ENCODE results near the gene BRD7.

BRD7 gene

GRCh38 chr16:50288026-50288425, 80.8 kb downstream of the BRD7 start:
- no peak for DNase-seq

- DNase-seq: no peak
Measured at GRCh38 chr16:50286681-50287080, 82.1 kb downstream of the BRD7 start.

GRCh38 chr16:50285406-50286003, 83.3 kb downstream of the BRD7 start:
- no peak for DNase-seq

GRCh38 chr16:50284131-50284911, 84.5 kb downstream of the BRD7 start:
- no peak for DNase-seq

GRCh38 chr16:50282955-50283631, 85.7 kb downstream of the BRD7 start:
- DNase-seq: no peak

GRCh38 chr16:50282010-50282538, 86.7 kb downstream of the BRD7 start:
- peak; percentile 48 for DNase-seq

GRCh38 chr16:50281391-50282009, 87.3 kb downstream of the BRD7 start:
- no peak for DNase-seq

- DNase-seq: no peak
Measured at GRCh38 chr16:50280932-50281331, 87.9 kb downstream of the BRD7 start.

GRCh38 chr16:50279504-50279865, 89.3 kb downstream of the BRD7 start:
- DNase-seq: no peak

- DNase-seq: no peak
Measured at GRCh38 chr16:50278251-50278650, 90.5 kb downstream of the BRD7 start.

GRCh38 chr16:50276801-50277555, 91.8 kb downstream of the BRD7 start:
- DNase-seq: peak; percentile 47

GRCh38 chr16:50276326-50276640, 92.5 kb downstream of the BRD7 start:
- DNase-seq: no peak

GRCh38 chr16:50275428-50276325, 93.1 kb downstream of the BRD7 start:
- DNase-seq: no peak

GRCh38 chr16:50275098-50275415, 93.7 kb downstream of the BRD7 start:
- no peak for DNase-seq

GRCh38 chr16:50274326-50275097, 94.3 kb downstream of the BRD7 start:
- peak; percentile 42 for DNase-seq

- peak; percentile 62 for DNase-seq
Measured at GRCh38 chr16:50273888-50274325, 94.9 kb downstream of the BRD7 start.

GRCh38 chr16:50273382-50273690, 95.5 kb downstream of the BRD7 start:
- no peak for DNase-seq

- DNase-seq: no peak
Measured at GRCh38 chr16:50272687-50273381, 96.0 kb downstream of the BRD7 start.

GRCh38 chr16:50272111-50272571, 96.6 kb downstream of the BRD7 start:
- DNase-seq: no peak
